ENCODE measurements around the gene FNDC1.

FNDC1 gene

GRCh38 chr6:159203304-159204005 lies 34.3 kb downstream of the FNDC1 start:
- in situ Hi-C loops (cut with MboI; ENCODE audit: low sequenced_read_pairs), result no loop called here

- in situ Hi-C loops (cut with MboI; ENCODE audit: low sequenced_read_pairs), result no loop called here
Measured at GRCh38 chr6:159204605-159205004, 35.4 kb downstream of the FNDC1 start.

- in situ Hi-C loops (cut with MboI; ENCODE audit: low sequenced_read_pairs), result no loop called here
Measured at GRCh38 chr6:159212028-159212427, 42.8 kb downstream of the FNDC1 start.

GRCh38 chr6:159212525-159213280 lies 43.5 kb downstream of the FNDC1 start:
- in situ Hi-C loops (cut with MboI; ENCODE audit: low sequenced_read_pairs), result no loop called here

GRCh38 chr6:159213405-159213804 lies 44.2 kb downstream of the FNDC1 start:
- in situ Hi-C loops (cut with MboI; ENCODE audit: low sequenced_read_pairs), result no loop called here

GRCh38 chr6:159214281-159214680 lies 45.1 kb downstream of the FNDC1 start:
- in situ Hi-C loops (cut with MboI; ENCODE audit: low sequenced_read_pairs), result no loop called here

- in situ Hi-C loops (cut with MboI; ENCODE audit: low sequenced_read_pairs), result no loop called here
Measured at GRCh38 chr6:159217595-159218275, 48.5 kb downstream of the FNDC1 start.

GRCh38 chr6:159220093-159220492 lies 50.9 kb downstream of the FNDC1 start:
- in situ Hi-C loops (cut with MboI; ENCODE audit: low sequenced_read_pairs), result no loop called here

GRCh38 chr6:159221486-159222170 lies 52.4 kb downstream of the FNDC1 start:
- in situ Hi-C loops (cut with MboI; ENCODE audit: low sequenced_read_pairs), result no loop called here

- in situ Hi-C loops (cut with MboI; ENCODE audit: low sequenced_read_pairs), result no loop called here
Measured at GRCh38 chr6:159224452-159224851, 55.3 kb downstream of the FNDC1 start.

- in situ Hi-C loops (cut with MboI; ENCODE audit: low sequenced_read_pairs), result no loop called here
Measured at GRCh38 chr6:159229651-159230051, 60.5 kb downstream of the FNDC1 start.

GRCh38 chr6:159232106-159232645 lies 63.0 kb downstream of the FNDC1 start:
- in situ Hi-C loops (cut with MboI; ENCODE audit: low sequenced_read_pairs), result no loop called here

- in situ Hi-C loops (cut with MboI; ENCODE audit: low sequenced_read_pairs), result no loop called here
Measured at GRCh38 chr6:159232751-159233150, 63.6 kb downstream of the FNDC1 start.

- in situ Hi-C loops (cut with MboI; ENCODE audit: low sequenced_read_pairs), result no loop called here
Measured at GRCh38 chr6:159233365-159234101, 64.3 kb downstream of the FNDC1 start.

GRCh38 chr6:159234102-159234553 lies 64.9 kb downstream of the FNDC1 start:
- in situ Hi-C loops (cut with MboI; ENCODE audit: low sequenced_read_pairs), result no loop called here

- in situ Hi-C loops (cut with MboI; ENCODE audit: low sequenced_read_pairs), result no loop called here
Measured at GRCh38 chr6:159238920-159239558, 69.8 kb downstream of the FNDC1 start.

GRCh38 chr6:159249128-159249527 lies 79.9 kb downstream of the FNDC1 start:
- in situ Hi-C loops (cut with MboI; ENCODE audit: low sequenced_read_pairs), result no loop called here

- in situ Hi-C loops (cut with MboI; ENCODE audit: low sequenced_read_pairs), result no loop called here
Measured at GRCh38 chr6:159249752-159250151, 80.6 kb downstream of the FNDC1 start.

- in situ Hi-C loops (cut with MboI; ENCODE audit: low sequenced_read_pairs), result no loop called here
Measured at GRCh38 chr6:159250633-159251032, 81.4 kb downstream of the FNDC1 start.

All from HL-60/S4 (cell line).